SU-DHL-6 (cell line): ENCODE measurements around the gene SLC35F1.

Experiments used
- H2AFZ ChIP-seq: fragments of 200-600 bp; sonication (generic); 2 replicates; pipeline ENCODE4 v1.6.1; 2014; ENCODE audit warnings: low read depth, mild to moderate bottlenecking, moderate library complexity, mixed read lengths, antibody characterized with exemption, low read length; ENCODE audit not compliant: severe bottlenecking
- H3F3A ChIP-seq: fragments of 200-600 bp; shearing (Covaris generic); 2 replicates; pipeline ENCODE4 v1.6.0; 2016; ENCODE audit warnings: antibody characterized with exemption, mild to moderate bottlenecking; ENCODE audit not compliant: insufficient read depth
- H3K27ac ChIP-seq: fragments of 200-600 bp; sonication (generic); 2 replicates; pipeline ENCODE4 v1.5.1; 2016; ENCODE audit warnings: low read depth, mild to moderate bottlenecking, low read length, moderate library complexity, mixed read lengths
- H3K27me3 ChIP-seq: fragments of 200-600 bp; sonication (generic), shearing (Covaris generic); 2 replicates; pipeline ENCODE4 v1.6.0; 2014; ENCODE audit warnings: mild to moderate bottlenecking, low read length
- H3K36me3 ChIP-seq: fragments of 200-600 bp; sonication (generic); 2 replicates; pipeline ENCODE4 v1.6.1; 2014; ENCODE audit warnings: mild to moderate bottlenecking, low read length, mixed read lengths
- H3K4me2 ChIP-seq: fragments of 300-600, 200-600 bp; shearing (Covaris generic), sonication (generic); 2 replicates; pipeline ENCODE4 v1.6.0; 2014; ENCODE audit warnings: low read length, low read depth, mild to moderate bottlenecking; ENCODE audit not compliant: poor library complexity, severe bottlenecking
- H3K4me3 ChIP-seq: fragments of 200-600 bp; sonication (generic); 2 replicates; pipeline ENCODE4 v1.5.1; 2014; ENCODE audit warnings: antibody characterized with exemption, low read length, mild to moderate bottlenecking, mixed read lengths; ENCODE audit not compliant: insufficient read depth, poor library complexity, severe bottlenecking
- H3K79me2 ChIP-seq: fragments of 200-600 bp; sonication (generic); 2 replicates; pipeline ENCODE4 v1.6.1; 2014; ENCODE audit warnings: mild to moderate bottlenecking, low read length, moderate library complexity; ENCODE audit not compliant: insufficient read depth
- H3K9ac ChIP-seq: fragments of 200-600 bp; sonication (generic); 2 replicates; pipeline ENCODE4 v1.7.0; 2014; ENCODE audit warnings: mild to moderate bottlenecking, low read length
- H3K9me2 ChIP-seq: fragments of 200-600 bp; sonication (generic); replicated peaks from 2 replicates; pipeline ENCODE4 v1.6.1; 2014; ENCODE audit warnings: low read length; ENCODE audit not compliant: insufficient read depth
- H3K9me3 ChIP-seq: fragments of 200-600 bp; sonication (generic); 2 replicates; pipeline ENCODE4 v1.6.1; 2014; ENCODE audit warnings: low read length, mixed read lengths; ENCODE audit not compliant: insufficient read depth
- H4K20me1 ChIP-seq: fragments of 200-600 bp; sonication (generic); 2 replicates; pipeline ENCODE4 v1.6.1; 2014; ENCODE audit warnings: low read depth, mild to moderate bottlenecking, antibody characterized with exemption, low read length, moderate library complexity, mixed read lengths
- CTCF ChIP-seq: fragments of 200-600 bp; sonication (generic); IDR thresholded peaks from one replicate; pipeline ENCODE4 v1.5.1; 2017; ENCODE audit warnings: antibody characterized with exemption, mild to moderate bottlenecking, low read length, moderate library complexity; ENCODE audit not compliant: insufficient read depth, poor library complexity, severe bottlenecking
- EZH2phosphoT487 ChIP-seq: fragments of 200-600 bp; sonication (generic), shearing (Covaris generic); conservative IDR thresholded peaks from 2 replicates; pipeline ENCODE4 v1.6.1; 2018; ENCODE audit warnings: mild to moderate bottlenecking, antibody characterized with exemption, low read length, moderate library complexity, mixed read lengths

The SLC35F1 gene

GRCh38 chr6:117906507-117906957 is 532 bp upstream of the SLC35F1 start:
- no peak overlapping the region for H3K9ac ChIP-seq
- no peak overlapping the region for H3K27ac ChIP-seq
- H3K4me2 ChIP-seq = no peak overlapping the region
- H4K20me1 ChIP-seq = no peaks in the 10 kb centered on the region
- H3K9me3 ChIP-seq = no peaks in the 10 kb centered on the region
- no peaks in the 10 kb centered on the region for H3K27me3 ChIP-seq
- no peak overlapping the region for H3K4me3 ChIP-seq
- H3K36me3 ChIP-seq = no peaks in the 10 kb centered on the region
- no peak overlapping the region for H2AFZ ChIP-seq
- no peaks in the 10 kb centered on the region for H3K9me2 ChIP-seq
- TF ChIP-seq CTCF = no peak
- no peak for TF ChIP-seq EZH2phosphoT487
- no peaks in the 10 kb centered on the region for H3K79me2 ChIP-seq
- no peaks in the 10 kb centered on the region for H3F3A ChIP-seq

DNA sequence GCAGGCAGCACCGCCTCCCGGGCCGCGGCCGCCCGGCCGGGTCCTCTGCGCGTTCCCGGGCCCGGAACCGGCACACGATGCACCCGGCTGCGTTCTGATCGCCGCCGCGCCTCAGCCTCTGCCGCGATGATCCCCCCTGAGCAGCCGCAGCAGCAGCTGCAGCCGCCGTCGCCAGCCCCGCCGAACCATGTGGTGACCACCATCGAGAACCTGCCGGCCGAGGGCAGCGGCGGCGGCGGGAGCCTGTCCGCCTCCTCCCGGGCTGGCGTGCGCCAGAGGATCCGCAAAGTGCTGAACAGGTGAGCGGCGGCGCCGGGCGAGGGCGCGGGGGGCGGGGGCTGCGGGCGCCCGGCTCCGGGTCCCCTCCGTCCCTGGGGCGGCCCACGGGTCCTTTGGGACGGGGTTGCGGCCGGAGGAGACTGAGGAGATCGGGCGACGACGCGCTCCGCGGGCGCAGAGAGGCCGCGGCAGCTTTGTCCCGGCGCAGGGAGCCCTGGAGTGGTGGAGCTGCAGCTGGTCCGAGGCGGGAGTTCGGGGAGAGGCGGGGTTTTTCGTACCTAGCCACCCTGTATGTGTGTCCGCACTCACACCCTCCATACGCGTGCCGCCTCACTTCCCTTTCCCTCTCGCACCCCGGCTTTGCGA is 659 bp downstream of the SLC35F1 start:
- no peaks in the 10 kb centered on the region for H3K36me3 ChIP-seq
- TF ChIP-seq EZH2phosphoT487 (no peak), CTCF (no peak)
- H2AFZ ChIP-seq = no peak overlapping the region
- no peak overlapping the region for H3K4me2 ChIP-seq
- no peak overlapping the region for H3K9ac ChIP-seq
- no peak overlapping the region for H3K27ac ChIP-seq
- no peaks in the 10 kb centered on the region for H3F3A ChIP-seq
- no peaks in the 10 kb centered on the region for H3K9me2 ChIP-seq
- H3K27me3 ChIP-seq = no peaks in the 10 kb centered on the region
- no peak overlapping the region for H3K4me3 ChIP-seq
- H4K20me1 ChIP-seq = no peaks in the 10 kb centered on the region
- no peaks in the 10 kb centered on the region for H3K79me2 ChIP-seq
- H3K9me3 ChIP-seq = no peaks in the 10 kb centered on the region

DNA sequence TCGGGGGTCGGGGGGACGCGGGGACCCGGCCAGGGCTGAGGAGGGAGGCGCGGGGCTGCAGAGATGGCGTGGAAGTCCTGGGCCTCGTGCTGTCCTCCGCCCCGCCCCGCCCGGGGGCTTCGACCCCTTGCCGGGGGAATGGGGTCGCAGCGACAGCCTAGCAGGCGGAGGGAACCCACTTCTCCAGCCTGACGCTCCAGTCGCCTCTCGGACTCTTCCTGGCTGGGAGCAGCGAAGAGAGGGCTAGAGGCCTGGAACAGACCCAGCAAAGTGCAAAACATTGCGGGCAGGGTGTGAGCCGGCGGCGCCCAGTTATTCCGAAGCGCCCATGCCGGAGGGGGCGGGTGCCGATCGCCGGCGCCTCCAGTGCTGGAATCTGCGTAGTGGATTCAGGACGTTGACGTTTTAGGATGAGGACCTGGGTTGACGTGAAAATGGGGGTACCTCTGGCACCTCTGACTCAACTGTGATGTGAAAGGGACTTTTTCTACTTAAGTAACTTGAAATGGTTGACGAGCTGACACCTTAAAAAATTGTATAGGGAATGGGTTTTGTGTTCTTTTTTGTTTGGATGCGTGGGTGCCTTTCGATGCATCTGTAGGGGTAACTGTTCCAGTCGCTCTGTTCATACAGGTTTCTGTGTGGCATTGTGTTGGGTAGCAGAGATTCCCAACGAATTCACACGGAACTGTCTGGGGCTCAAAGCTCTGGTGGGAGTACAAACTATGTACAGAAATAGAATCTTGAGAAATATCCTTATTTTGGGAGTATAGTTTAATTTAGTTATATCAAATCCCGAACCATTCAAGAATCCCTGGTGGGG is 1.4 kb downstream of the SLC35F1 start:
- no peaks in the 10 kb centered on the region for H4K20me1 ChIP-seq
- H3K9me2 ChIP-seq = no peaks in the 10 kb centered on the region
- H3K79me2 ChIP-seq = no peaks in the 10 kb centered on the region
- TF ChIP-seq CTCF (no peak), EZH2phosphoT487 (no peak)
- H3K9ac ChIP-seq = no peak overlapping the region
- no peak overlapping the region for H3K4me3 ChIP-seq
- no peak overlapping the region for H2AFZ ChIP-seq
- H3K27me3 ChIP-seq = no peaks in the 10 kb centered on the region
- H3K4me2 ChIP-seq = no peak overlapping the region
- H3K9me3 ChIP-seq = no peaks in the 10 kb centered on the region
- H3F3A ChIP-seq = no peaks in the 10 kb centered on the region
- no peaks in the 10 kb centered on the region for H3K36me3 ChIP-seq
- H3K27ac ChIP-seq = no peak overlapping the region
